Endothelial cell of umbilical vein (primary cell): ENCODE results near the gene TRIP10.
A peak's percentile ranks its signal among the peaks of the same experiment; 100 is the strongest.

Experiments used
- EZH2 ChIP-seq: IDR thresholded peaks from 2 replicates; pipeline ENCODE4 v1.6.1; 2012; ENCODE audit warnings: borderline replicate concordance, low read depth, mild to moderate bottlenecking, moderate library complexity, low read length, inconsistent platforms; ENCODE audit not compliant: severe bottlenecking
- GATA2 ChIP-seq: IDR thresholded peaks from 2 replicates; pipeline ENCODE4 v1.7.0; 2011; ENCODE audit warnings: low read depth, mild to moderate bottlenecking, moderate library complexity, mixed read lengths, low read length; ENCODE audit not compliant: insufficient read length, insufficient read depth
- JUN ChIP-seq: IDR thresholded peaks from 2 replicates; pipeline ENCODE4 v1.6.1; 2011; ENCODE audit warnings: borderline replicate concordance, low read depth; ENCODE audit not compliant: insufficient read length, insufficient read depth
- MYC ChIP-seq: IDR thresholded peaks from one replicate; pipeline ENCODE4 v1.6.1; 2011; ENCODE audit warnings: mild to moderate bottlenecking, low read depth, low read length
- POLR2A ChIP-seq: IDR thresholded peaks from 2 replicates; pipeline ENCODE4 v1.6.1; 2012; ENCODE audit warnings: low read depth, mild to moderate bottlenecking, control low read depth, low read length
- POLR2AphosphoS5 ChIP-seq: IDR thresholded peaks from 2 replicates; pipeline ENCODE4 v1.6.1; 2012; ENCODE audit warnings: low read depth, mild to moderate bottlenecking, control low read depth, low read length, moderate library complexity; ENCODE audit not compliant: insufficient read depth
- TF ChIP-seq, protein P1 (sequence below), 2 donors: IDR thresholded peaks; 1 replicate in 1 of 2; 2 replicates in 1 of 2; pipeline ENCODE4 v1.5.1; 2011; ENCODE audit warnings: low read length in 2 of 2, mild to moderate bottlenecking in 2 of 2, moderate library complexity in 2 of 2, control low read depth in 1 of 2, inconsistent platforms in 1 of 2, low read depth in 1 of 2; ENCODE audit not compliant: insufficient read depth in 1 of 2; ENCODE audit errors: extremely low read depth in 1 of 2
- TF ChIP-seq, protein P2 (sequence below): IDR thresholded peaks from 2 replicates; pipeline ENCODE4 v1.6.1; 2011; ENCODE audit not compliant: insufficient read depth, insufficient read length

DNA sequence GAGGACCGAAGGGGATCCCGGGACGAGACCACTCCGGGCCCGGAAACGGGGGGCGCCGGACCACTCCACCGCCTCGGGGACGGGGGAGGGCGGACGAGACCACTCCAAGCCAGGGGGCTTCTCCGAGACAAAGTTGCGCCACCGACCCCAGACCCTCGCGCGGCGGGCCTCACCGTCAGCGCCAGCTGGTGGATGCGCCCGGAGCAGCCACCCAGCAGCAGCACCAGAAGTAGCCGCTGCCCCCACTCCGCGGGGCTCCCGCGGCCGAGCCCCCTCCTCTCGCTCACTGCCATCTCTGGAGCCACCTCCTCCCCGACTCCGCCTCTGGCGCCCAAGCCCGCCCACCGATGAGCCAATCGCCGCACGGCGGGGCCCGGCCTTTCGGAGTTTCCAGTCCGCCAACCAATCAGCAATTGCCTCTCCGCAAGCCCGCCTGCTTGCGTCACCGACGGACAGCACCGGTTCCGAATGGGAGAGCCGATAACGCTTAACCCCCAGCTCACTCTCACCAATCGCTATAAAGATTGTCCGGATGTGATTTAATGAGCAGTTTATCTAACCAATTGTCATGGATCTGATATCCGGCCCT lies 2.1 kb upstream of the TRIP10 start, which contains the start of gene GPR108:
- peak; percentile 81 for TF ChIP-seq POLR2AphosphoS5
- peak; percentile 51 for TF ChIP-seq POLR2A
- TF ChIP-seq, protein P1, sequence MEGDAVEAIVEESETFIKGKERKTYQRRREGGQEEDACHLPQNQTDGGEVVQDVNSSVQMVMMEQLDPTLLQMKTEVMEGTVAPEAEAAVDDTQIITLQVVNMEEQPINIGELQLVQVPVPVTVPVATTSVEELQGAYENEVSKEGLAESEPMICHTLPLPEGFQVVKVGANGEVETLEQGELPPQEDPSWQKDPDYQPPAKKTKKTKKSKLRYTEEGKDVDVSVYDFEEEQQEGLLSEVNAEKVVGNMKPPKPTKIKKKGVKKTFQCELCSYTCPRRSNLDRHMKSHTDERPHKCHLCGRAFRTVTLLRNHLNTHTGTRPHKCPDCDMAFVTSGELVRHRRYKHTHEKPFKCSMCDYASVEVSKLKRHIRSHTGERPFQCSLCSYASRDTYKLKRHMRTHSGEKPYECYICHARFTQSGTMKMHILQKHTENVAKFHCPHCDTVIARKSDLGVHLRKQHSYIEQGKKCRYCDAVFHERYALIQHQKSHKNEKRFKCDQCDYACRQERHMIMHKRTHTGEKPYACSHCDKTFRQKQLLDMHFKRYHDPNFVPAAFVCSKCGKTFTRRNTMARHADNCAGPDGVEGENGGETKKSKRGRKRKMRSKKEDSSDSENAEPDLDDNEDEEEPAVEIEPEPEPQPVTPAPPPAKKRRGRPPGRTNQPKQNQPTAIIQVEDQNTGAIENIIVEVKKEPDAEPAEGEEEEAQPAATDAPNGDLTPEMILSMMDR (IDR thresholded peaks at IDR 0.05; ENCODE audit: extremely low read depth in 1 of 2, insufficient read depth in 1 of 2, low read depth in 1 of 2, low read length in 2 of 2) = no peak
- no peak for TF ChIP-seq MYC
- TF ChIP-seq, protein P2, sequence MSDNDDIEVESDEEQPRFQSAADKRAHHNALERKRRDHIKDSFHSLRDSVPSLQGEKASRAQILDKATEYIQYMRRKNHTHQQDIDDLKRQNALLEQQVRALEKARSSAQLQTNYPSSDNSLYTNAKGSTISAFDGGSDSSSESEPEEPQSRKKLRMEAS = no peak
- no peak for TF ChIP-seq EZH2
- TF ChIP-seq GATA2 = no peak
- TF ChIP-seq JUN = no peak
